HL-60 (cell line): ENCODE data around the gene WNK1.
A peak's percentile ranks its signal among the peaks of the same experiment; 100 is the strongest.
"Not testable (repeated sequence)": the region's sequence is repeated elsewhere in the genome, so short reads cannot be mapped to it uniquely, and the experiment has no call there.

Experiments used
- DNase-seq, 2 experiments: peaks; one replicate each; pipeline ENCODE4 v3.0.0-alpha.2; 2010 to 2020; ENCODE audit warnings: low read depth in 1 of 2, low spot score in 1 of 2
- H3K27ac ChIP-seq: fragments of 250-450 bp; sonication (Bioruptor Pico); replicated peaks from 2 replicates; pipeline ENCODE4 v1.5.1; 2020; ENCODE audit warnings: mild to moderate bottlenecking, moderate library complexity
- H3K27me3 ChIP-seq: fragments of 250-450 bp; sonication (Bioruptor Pico); 2 replicates; pipeline ENCODE4 v1.5.1; 2021; ENCODE audit warnings: mild to moderate bottlenecking, moderate library complexity; ENCODE audit not compliant: insufficient read depth, poor library complexity, severe bottlenecking
- H3K4me3 ChIP-seq: replicated peaks from 2 replicates; pipeline ENCODE4 v1.5.1; 2011; ENCODE audit warnings: mild to moderate bottlenecking, control low read depth, low read length; ENCODE audit not compliant: insufficient read depth
- CTCF ChIP-seq: IDR thresholded peaks from one replicate; pipeline ENCODE4 v1.5.1; 2011; ENCODE audit warnings: low read length, control low read depth, inconsistent platforms; ENCODE audit not compliant: insufficient read depth
- GABPA ChIP-seq: IDR thresholded peaks from 2 replicates; pipeline ENCODE4 v1.6.1; 2012; ENCODE audit warnings: low read depth
- POLR2AphosphoS5 ChIP-seq: IDR thresholded peaks from 2 replicates; pipeline ENCODE4 v1.6.1; 2012; ENCODE audit warnings: low read depth
- REST ChIP-seq: IDR thresholded peaks from 2 replicates; pipeline ENCODE4 v1.6.1; 2012; ENCODE audit warnings: low read depth; ENCODE audit not compliant: insufficient replicate concordance
- SPI1 ChIP-seq: IDR thresholded peaks from 2 replicates; pipeline ENCODE4 v1.6.1; 2012; ENCODE audit warnings: low read depth, mild to moderate bottlenecking, borderline replicate concordance

The WNK1 gene

GRCh38 chr12:848882-849527 lies 96.6 kb downstream of the WNK1 start:
- no peak for DNase-seq
- no peak overlapping the region for H3K4me3 ChIP-seq
- TF ChIP-seq SPI1 (no peak), CTCF (no peak), POLR2AphosphoS5 (no peak), GABPA (no peak), REST (no peak)
- no peaks in the 10 kb centered on the region for H3K27me3 ChIP-seq
- H3K27ac ChIP-seq = no peak overlapping the region

DNA sequence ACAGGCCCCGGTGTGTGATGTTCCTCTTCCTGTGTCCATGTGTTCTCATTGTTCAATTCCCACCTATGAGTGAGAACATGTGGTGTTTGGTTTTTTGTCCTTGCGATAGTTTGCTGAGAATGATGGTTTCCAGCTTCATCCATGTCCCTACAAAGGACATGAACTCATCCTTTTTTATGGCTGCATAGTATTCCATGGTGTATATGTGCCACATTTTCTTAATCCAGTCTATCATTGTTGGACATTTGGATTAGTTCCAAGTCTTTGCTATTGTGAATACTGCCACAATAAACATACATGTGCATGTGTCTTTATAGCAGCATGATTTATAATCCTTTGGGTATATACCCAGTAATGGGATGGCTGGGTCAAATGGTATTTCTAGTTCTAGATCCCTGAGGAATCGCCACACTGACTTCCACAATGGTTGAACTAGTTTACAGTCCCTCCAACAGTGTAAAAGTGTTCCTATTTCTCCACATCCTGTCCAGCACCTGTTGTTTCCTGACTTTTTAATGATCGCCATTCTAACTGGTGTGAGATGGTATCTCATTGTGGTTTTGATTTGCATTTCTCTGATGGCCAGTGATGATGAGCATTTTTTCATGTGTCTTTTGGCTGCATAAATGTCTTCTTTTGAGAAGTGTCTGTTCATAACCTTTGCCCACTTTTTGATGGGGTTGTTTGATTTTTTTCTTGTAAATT lies 97.5 kb downstream of the WNK1 start:
- not testable (repeated sequence) for H3K27me3 ChIP-seq, DNase-seq, H3K4me3 ChIP-seq, H3K27ac ChIP-seq

- no peak overlapping the region for H3K27ac ChIP-seq
- TF ChIP-seq SPI1 (no peak), CTCF (no peak), GABPA (no peak), POLR2AphosphoS5 (no peak), REST (no peak)
These were observed 99.0 kb downstream of the WNK1 start for GRCh38 chr12:851343-851742.

GRCh38 chr12:851913-852312 lies 99.5 kb downstream of the WNK1 start:
- no peak for TF ChIP-seq CTCF
- no peak for TF ChIP-seq POLR2AphosphoS5
- no peak for TF ChIP-seq SPI1
- TF ChIP-seq REST = no peak
- no peak for TF ChIP-seq GABPA
- H3K4me3 ChIP-seq = no peak overlapping the region
- DNase-seq = peak in 1 of 2 experiments; percentile 13
- no peak overlapping the region for H3K27ac ChIP-seq
- no peaks in the 10 kb centered on the region for H3K27me3 ChIP-seq

More at GRCh38 chr12:851343-851742, 99.0 kb downstream of the WNK1 start:
- DNase-seq = no peak
- Histone ChIP-seq H3K27me3 (no peaks in the 10 kb centered on the region), H3K4me3 (no peak overlapping the region)
